Muscle of arm (tissue), 12 donors: Measurements from ENCODE around the gene TMCC2. TPM values are rescaled to one million over a fixed set of nuclear protein-coding genes. Genes with fewer than 3 reads are reported as not detected.
A peak's percentile ranks its signal among the peaks of the same experiment; 100 is the strongest.
"Not testable (repeated sequence)": the region's sequence is repeated elsewhere in the genome, so short reads cannot be mapped to it uniquely, and the experiment has no call there.

ENCODE experiments used
- DNase-seq: peaks from one replicate; pipeline ENCODE4 v3.0.0-alpha.2; 2013
- polyA plus RNA-seq, 12 donors: library from polyadenylated mRNA; unstranded; fragments of 120-200 nt; gene quantifications; one replicate each; pipeline ENCODE4 v1.2.1, GENCODE V29; 2013; ENCODE audit not compliant: insufficient read length in 12 of 12

The TMCC2 gene
- polyA plus RNA-seq, 12 donors = 6.6 to 21.3 (median 10.0) TPM; not detected in 1

DNA sequence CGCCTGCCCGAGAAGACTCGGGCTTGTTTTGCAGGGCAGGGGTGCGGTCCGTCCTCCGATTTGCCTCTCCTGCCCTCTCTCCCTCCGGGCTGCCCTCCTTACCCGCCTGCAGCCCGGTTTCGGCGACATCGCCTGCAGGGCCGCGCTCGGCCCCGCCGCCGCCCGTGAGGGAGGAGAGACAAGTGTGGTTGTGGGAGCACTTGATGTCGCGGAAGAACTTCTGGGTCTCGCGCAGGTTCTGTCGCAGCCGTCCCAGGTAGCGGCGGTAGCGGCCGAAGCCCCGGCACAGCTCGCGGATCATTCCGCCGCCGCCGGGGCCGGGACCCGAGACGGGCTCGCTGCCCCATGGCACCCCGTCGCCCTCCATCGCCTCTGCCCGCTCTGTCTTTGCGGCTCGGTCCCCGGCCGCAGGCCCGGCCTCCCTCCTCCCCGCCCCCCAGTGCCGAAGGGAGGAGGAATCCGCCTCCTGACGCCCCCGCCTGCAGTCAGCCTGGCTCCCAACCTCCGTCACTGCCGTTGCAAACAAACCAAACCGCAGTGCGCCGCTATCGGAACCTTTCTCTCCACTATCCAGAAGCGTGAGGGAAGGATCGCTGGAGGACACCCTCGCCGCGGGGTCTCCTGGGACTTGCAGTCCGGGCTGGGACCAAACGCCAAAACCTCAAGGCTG lies 16.4 kb upstream of the TMCC2 start, which contains the start of gene DSTYK:
DSTYK (minus strand) TSS at position 534 of the 670 bp plus-strand sequence; CDS start at position 367, 167 bp downstream.
- peak; percentile 95 for DNase-seq

DNA sequence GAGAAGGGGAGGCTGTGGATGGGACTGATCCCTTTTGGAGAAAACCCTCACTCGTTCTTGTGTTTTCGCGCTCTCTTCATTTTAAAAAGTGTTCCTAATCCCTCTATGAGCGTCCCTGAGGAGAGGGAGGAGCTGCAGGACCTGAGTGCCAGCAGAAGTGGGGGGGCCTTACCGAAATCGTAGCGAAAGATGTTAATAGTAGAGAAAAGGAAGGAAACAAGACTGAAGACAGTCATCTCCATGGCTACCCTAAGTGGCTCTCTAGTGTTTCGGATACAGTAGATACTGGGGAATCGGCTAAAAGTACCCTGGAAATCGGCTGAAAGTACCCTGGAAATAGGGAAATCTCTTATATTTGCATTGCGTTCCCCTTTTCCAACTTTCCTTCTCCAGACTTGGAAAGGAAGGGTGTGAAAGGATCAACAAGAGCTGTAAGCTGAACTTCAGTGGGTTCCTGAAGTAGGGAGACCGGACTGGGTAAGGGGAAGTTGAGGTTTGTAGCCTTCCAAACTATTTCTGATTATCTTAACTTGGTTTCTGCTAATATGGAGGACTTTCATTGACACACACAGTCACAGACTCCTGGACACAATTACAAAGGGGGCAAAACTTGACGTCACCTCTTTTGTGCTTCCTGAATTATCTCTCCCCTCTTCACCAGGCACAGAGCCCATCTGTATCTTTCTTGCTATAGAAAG lies 15.8 kb upstream of the TMCC2 start:
- no peak for DNase-seq

DNA sequence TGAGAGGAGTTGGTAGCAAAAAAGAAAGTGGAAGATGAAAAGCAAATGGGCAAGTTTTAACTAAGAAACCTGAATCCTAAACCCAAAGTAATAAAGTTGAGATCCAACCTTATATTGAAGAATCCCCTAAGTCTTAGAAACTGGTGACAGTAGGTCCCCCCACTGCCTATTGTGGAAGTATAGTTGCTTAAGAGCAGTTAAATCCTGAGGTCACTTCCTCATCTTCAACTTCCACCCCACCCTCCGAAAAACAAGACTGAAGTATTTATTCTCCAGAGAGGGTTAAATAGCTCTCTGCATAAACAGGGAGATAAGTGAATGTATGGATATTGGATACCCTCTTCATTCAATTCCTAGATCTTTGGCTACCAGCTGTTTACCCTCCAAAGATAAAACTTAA lies 13.0 kb upstream of the TMCC2 start:
- DNase-seq = no peak

DNA sequence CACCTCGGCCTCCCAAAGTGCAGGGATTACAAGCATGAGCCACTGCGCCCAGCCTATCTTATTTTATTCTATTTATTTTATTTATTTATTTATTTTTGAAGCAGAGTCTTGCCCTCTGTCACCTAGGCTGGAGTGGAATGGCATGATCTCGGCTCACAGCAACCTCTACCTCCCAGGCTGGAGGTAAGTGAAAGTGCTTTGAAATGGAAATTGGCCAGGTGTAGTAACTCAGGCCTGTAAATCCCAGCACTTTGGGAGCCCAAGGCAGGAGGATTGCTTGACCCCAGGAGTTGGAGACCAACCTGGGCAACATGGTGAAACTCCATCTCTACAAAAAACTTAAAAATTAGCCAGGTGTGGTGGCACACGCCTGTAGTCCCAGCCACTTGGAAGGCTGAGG lies 11.2 kb upstream of the TMCC2 start:
- DNase-seq = no peak

DNA sequence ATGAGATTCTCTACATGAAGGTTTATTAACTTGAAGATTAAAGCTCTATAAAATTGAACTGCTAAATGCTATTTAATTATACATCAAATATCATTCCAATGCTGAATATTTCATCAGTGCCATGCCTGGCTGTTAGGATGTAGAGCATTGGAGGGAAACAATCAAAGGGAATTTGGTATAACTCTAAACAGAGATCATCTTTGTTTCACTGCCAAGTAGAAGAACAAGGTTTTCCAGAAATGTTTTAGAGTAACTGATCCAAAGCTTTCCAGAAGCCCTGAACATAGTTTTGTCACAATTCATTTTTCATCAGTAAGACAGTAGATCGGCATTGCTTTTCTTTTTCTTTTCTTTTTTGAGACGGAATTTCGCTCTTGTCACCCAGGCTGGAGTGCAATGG lies 10.3 kb upstream of the TMCC2 start:
- DNase-seq = no peak

DNA sequence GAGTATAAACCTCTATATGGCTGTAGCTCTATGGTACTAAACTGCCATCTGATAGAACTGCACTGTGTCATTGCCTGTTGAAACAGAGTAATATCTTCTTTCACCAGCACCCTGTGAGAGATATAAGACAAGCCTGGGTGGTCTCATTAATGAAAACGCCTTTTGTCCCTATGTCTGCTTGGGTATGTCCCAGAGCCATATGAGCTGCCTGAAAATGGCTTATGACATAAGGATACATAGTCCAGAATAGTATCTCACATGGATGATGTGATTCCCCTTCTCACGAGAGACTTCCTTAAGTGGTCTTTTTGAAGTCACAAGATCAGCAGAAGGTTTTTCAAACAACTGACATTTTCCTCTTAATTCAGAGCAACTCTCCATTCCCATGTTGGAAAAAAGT lies 7.3 kb upstream of the TMCC2 start:
- DNase-seq = no peak

DNA sequence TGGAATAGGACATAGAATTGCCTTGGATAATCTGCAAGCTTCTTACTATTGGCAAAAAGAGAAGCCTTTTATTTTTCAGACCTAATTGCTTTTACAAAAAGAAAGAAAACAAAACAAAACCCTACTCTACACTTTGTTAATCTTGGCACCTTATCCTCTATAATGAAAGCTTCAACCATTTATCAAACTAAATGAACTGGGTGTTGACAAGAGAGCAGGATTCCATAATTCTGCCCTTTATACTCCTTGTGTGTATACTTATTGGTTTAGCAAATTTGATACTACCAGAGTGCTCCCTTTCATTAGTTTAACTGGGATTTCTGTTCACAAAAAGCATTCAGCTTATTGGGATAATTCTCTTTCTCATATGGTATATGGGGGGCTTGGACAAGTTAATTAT lies 3.0 kb upstream of the TMCC2 start:
- no peak for DNase-seq

DNA sequence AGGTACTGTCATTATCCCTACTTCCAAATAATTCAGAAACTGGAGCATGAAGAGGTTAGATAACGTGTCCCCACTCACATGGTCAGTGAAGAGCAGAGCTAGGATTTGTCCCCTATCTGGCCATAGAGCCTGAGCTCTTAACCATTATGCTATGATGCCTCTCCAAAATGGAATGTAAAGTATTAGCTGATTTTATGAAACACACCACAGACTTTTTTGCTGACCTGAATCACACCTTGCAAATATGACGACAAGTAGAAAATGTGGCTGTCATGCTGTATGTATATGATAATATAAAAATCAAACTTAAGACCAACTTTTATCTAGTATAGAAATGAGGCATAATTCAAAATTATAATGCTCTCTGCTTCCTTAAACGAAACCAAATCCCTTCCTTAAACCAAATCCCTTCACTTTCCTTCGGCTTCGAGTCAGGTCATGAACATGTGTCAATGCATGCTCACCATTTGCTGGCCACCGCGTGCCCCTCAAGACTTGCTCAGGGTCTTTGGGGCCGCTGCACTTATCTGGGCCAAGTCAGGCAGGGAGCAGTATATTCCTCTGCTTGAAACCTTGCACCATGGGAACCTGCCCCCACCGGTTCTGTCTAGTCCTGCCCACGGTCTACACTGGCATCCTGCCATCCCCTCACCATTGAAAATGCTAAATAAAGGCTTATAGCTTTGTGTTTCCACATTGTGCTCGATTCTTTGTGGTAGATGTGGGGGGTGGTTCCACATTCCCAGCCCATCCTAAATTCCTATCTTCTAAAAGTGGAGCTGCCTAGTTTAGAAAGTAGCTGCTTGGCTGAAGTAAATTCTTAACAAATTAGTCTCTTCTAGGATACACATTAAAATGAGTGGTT lies 1.6 kb upstream of the TMCC2 start:
- no peak for DNase-seq

DNA sequence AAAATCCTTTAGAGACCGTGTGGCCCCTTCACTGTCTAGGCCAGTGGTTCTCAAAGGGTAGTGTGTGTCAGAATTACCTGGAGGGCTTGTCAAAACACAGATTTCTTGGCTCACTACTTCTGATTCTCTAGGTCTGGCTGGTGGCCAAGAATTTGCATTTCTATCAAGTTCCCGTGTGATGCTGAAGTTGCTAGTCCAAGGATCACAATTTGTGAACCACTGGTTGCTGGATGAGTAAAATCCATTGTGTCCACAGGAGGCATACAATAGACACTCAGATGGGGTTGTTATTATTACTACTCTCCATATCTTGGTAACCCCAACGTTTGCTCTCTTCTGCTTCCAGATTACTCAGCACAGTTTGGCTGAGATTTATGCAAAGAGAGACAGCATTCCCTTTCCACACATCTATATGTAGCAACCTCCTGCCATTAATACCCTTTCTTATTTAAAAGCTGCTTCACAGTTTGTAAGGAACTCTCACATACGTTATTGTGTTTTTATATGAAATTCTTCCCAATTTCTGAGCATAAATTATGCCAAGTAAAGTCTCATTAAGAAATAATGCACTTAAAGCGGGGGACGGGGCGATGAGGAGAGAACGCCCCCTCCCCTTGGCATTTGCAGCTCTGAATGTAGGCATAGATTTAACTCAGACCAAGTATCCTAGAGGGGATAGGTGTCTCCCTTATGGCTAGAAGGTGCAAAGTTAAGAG lies 720 bp upstream of the TMCC2 start:
- no peak for DNase-seq

DNA sequence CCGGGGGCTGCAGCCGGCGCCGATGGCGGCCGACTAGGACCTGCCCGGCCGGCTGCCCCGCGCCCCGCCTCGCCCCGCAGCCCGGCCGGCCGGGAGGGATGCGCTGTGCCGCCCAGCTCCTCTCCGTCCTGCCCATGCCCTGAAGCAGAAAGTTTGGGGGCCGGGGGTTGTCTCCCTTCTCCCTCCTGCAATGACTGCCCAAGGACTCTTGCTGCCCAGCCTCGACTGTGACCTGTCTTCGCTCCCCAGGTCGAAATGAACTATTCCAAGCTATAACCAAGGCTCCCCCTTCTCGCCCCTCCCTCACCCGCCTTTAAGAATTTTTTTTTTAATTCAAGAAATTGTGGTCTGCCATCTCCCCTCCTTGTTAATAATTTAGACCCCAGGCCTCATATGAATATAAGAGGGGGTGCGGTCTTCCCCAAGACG lies 361 bp downstream of the TMCC2 start:
- no peak for DNase-seq

DNA sequence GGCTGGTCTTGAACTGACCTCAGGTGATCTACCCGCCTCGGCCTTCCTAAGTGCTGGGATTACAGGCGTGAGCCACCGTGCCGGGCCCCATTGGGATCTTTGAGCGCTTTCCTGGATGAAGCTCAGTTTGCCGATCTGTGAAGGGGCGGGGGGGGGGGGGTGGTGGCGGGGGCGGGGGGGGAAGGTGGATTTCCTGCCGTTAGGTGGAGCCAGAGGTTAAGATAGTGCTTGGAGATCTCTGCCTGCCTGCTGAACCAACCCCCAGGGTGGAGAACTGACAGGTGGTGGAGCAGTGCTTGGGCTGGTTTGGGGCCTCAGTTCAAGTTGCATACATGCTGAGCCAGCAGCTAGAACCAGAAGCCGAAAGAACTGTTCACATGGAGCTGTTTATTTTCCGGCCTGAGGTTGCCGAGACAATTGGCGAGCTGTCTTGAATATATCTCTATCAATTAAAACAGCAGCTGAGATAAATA lies 1.7 kb downstream of the TMCC2 start:
- no peak for DNase-seq

DNA sequence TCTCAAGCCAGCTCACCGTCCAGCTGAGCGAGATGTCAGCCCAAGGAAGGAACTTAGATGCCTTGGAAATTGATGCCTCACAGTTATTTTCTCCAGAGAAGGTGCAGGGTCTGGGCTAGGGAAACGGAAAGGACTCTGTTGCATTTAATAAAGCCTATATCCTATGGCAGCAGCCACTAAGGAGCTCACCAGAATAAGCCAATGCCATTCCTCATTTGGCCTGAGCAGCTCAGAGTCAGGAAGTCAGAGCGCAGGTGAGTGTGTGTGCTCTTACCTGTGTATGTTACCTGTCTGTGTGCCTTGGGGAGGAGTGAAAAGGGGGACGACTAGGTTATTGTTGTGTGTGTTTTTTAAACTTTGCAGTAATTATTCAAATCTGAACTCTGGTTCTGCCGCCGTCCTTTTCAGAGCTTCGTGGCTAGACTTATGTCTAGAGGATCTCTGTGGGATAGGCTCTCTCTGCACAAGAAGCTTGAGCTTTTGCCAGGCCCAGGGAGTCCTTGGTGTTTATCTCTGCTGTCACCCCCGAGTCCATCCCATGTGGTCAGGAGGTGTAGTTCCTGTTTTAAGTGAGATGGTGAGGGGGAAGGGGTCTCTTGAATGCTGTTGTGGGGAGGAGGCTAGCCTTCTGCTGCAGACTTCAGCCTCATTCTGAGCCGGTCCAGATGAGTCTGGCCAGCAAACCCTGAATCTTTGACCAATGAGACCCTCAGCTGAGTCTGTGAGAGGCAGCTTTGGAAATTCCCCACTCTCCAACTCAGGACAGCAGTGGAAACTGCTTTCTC lies 2.4 kb downstream of the TMCC2 start:
- DNase-seq = no peak

DNA sequence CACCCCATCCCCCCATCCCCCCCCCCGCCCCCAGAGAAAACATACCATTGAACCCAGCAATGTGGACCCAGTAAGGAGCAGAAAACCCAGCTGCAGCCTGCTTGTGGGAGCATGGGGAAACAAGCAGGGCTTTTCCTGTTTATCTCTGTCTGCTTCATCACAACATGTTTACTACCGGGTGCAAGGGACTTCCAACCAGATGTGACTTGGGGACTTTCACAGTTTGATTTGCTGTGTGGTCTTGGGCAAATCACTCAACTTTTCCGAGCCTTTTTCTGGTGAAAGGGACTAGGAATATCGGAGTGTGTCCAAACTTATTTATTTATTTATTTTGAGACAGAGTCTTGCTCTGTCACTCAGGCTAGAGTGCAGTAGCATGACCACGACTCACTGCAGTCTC lies 3.2 kb downstream of the TMCC2 start:
- DNase-seq = no peak

DNA sequence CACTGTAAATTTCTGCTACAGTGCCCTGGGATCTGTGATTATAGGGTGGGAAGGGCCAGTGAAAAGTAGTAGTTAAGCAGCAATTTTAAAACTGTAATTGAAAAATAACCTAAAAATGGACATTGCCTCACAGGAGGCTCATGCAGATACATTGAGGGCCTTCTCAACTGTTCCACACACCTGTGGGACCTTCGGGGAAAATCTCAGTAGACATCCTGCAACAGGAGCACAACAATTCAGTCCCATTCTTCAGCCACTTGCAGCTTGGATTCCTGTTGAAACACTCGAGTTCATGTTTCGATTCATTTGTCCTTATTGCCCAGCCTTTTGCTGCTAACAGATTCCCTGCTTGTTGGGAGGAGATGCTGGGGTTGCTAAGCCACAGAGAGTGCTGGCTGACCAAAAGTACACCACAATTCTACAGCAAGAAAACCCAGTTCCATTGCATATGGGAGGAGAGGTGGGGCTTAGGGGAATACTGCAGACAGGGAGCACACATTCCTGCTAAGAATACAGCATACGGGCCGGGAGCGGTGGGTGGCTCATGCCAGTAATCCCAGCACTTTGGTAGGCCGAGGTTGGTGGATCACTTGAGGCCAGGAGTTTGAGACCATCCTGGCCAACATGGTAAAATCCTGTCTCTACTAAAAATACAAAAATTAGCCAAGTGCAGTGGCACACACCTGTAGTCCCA lies 4.5 kb downstream of the TMCC2 start:
- no peak for DNase-seq

DNA sequence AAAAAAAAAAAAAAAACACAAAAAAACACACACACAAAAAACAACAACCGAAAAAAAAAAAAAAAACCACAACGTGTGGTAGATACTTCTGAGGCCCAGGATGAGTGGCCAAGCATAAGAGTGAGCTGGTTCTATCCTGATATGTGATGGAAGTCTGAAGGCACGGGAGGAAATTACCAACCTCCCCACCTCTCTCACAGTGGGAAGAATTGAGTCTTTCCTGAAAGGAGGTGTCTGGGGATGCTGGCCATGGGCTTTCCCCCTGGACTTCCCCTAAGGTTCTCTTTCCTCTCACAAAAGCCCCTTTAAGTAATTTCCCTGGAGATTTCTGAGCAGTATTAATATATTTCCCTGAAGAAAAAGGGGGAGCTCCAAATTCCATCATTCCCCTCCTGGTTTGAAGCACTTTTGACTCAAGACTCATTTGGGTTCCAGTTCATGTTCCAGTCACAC lies 5.2 kb downstream of the TMCC2 start:
- DNase-seq = no peak

DNA sequence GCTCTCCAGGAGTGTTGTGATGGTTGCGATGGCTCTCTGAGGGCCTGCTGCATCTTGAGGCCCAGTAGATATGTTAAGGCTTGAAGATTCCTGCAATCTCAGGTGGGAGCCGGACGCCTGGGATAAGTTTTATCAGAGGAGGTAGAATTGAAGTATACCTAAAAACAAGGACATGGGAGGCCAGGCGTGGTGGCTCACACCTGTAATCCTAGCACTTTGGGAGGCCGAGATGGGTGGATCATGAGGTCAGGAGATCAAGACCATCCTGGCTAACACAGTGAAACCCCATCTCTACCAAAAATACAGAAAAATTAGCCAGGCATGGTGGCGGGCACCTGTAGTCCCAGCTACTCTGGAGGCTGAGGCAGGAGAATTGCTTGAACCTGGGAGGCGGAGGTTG lies 6.2 kb downstream of the TMCC2 start:
- DNase-seq = not testable (repeated sequence)

DNA sequence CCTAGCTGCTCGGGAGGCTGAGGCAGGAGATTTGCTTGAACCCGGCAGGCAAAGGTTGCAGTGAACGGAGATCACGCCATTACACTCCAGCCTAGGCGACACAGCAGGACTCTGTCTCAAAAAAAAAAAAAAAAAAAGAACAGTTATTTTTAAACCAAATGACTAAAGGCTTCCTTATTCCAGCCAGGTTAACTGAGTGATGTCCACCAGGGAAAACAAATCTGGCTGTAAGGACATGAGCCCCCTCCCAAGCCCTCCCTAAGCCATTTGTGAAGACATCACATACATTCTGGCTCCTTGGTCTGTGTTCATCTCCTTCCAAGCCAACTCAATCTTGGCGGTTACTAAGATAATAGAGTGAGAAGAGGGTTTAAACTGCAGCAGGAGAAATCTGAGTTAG lies 8.2 kb downstream of the TMCC2 start:
- DNase-seq = no peak

DNA sequence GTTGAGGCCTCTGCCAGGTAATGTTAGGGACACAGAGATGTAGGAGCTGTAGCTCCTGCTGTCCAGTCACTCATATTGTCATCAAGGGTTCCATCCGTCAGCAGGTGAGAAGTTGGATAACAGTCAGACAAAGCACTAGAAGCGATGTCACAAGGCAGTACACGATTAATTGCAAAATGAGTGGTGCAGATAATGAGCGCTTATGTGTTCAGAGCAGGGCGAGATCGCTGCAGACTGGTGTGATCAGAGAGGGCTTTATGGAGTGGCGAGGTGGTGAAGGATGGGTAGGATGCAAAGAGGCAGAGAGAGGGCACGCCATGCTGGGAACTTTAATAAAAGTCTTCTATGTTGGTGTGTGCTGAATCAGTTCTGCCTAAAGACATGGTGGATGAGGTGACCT lies 8.8 kb downstream of the TMCC2 start:
- DNase-seq = no peak

DNA sequence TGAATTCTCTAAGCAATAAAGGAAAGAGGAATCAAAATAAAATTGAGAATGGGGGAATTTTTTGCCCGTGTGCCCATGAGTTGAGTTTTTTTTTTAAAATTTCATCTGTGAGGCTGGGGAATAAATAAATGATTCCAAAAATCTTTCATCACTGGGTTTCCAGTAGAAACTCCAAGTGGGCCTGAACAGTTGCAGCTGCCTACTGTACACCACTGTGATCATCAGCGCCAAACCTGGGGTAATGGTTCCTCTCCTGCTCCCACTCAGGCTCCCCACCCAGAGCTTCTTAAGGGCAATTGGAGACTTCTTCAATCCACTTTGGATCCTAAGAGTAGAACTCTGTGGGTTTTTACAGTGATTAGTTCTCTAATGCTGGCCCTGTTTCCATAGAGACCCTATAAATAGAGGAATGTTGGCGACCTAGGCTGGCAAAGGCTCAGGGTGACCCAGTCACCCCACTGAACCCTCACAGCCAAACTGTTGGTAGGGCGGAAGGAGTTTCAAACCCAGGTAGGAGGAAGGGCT lies 9.3 kb downstream of the TMCC2 start:
- no peak for DNase-seq
